GM12875 (cell line): Measurements from ENCODE around the gene SLIT1.

Source experiments
- H3K4me3 ChIP-seq: one replicate; pipeline ENCODE4 v1.5.1; 2011; ENCODE audit warnings: low read depth, low read length, control low read depth
- CTCF ChIP-seq: IDR thresholded peaks from 2 replicates; pipeline ENCODE4 v1.5.1; 2011; ENCODE audit warnings: low read depth, mild to moderate bottlenecking, control low read depth, inconsistent platforms, low read length, moderate library complexity, borderline replicate concordance; ENCODE audit not compliant: insufficient read depth

SLIT1 gene

GRCh38 chr10:97078938-97079445 lies 106.8 kb downstream of the SLIT1 start:
- H3K4me3 ChIP-seq: no peak overlapping the region
- no peak for TF ChIP-seq CTCF

- H3K4me3 ChIP-seq: no peak overlapping the region
- TF ChIP-seq CTCF: no peak
These were observed 107.4 kb downstream of the SLIT1 start for GRCh38 chr10:97078261-97078937.

GRCh38 chr10:97076781-97077180 lies 109.0 kb downstream of the SLIT1 start:
- no peak overlapping the region for H3K4me3 ChIP-seq
- no peak for TF ChIP-seq CTCF

- TF ChIP-seq CTCF: no peak
- H3K4me3 ChIP-seq: no peak overlapping the region
These were observed 109.7 kb downstream of the SLIT1 start for GRCh38 chr10:97075961-97076525.

- H3K4me3 ChIP-seq: no peak overlapping the region
- TF ChIP-seq CTCF: no peak
These were observed 110.3 kb downstream of the SLIT1 start for GRCh38 chr10:97075421-97075820.

GRCh38 chr10:97074256-97075145 lies 111.3 kb downstream of the SLIT1 start:
- TF ChIP-seq CTCF: no peak

More at GRCh38 chr10:97074256-97075145, 111.3 kb downstream of the SLIT1 start:
- no peak overlapping the region for H3K4me3 ChIP-seq
